ENCODE data around the gene TSC2.

Gene TSC2

GRCh38 chr16:2047330-2048115, at the start of gene TSC2, which contains the start of gene NTHL1:
TSS of gene TSC2 (plus strand) at chr16:2047985. CDS start at chr16:2048616, 631 bp downstream.
TSS of gene NTHL1 (minus strand) at chr16:2047834. CDS start at chr16:2047823, 11 bp downstream.
- DNase-seq: peak; percentile 95

GRCh38 chr16:1998360-1998835, 49.4 kb upstream of the TSC2 start:
- DNase-seq: no peak

- no peak for DNase-seq
Measured at GRCh38 chr16:1998852-1999801, 48.7 kb upstream of the TSC2 start.

GRCh38 chr16:1999866-2000514, 47.8 kb upstream of the TSC2 start:
- DNase-seq: no peak

- no peak for DNase-seq
Measured at GRCh38 chr16:2001035-2001434, 46.8 kb upstream of the TSC2 start.

GRCh38 chr16:2001456-2002355, 46.1 kb upstream of the TSC2 start:
- DNase-seq: no peak

- no peak for DNase-seq
Measured at GRCh38 chr16:2002406-2003230, 45.2 kb upstream of the TSC2 start.

GRCh38 chr16:2003231-2003826, 44.5 kb upstream of the TSC2 start:
- no peak for DNase-seq

GRCh38 chr16:2003827-2004641, 43.8 kb upstream of the TSC2 start:
- peak; percentile 91 to 93 for DNase-seq

- DNase-seq: no peak
Measured at GRCh38 chr16:2004795-2005517, 42.8 kb upstream of the TSC2 start.

GRCh38 chr16:2005646-2006045, 42.1 kb upstream of the TSC2 start:
- DNase-seq: no peak

- no peak for DNase-seq
Measured at GRCh38 chr16:2006317-2006716, 41.5 kb upstream of the TSC2 start.

- no peak for DNase-seq
Measured at GRCh38 chr16:2007081-2007836, 40.5 kb upstream of the TSC2 start.

GRCh38 chr16:2008009-2008526, 39.7 kb upstream of the TSC2 start:
- DNase-seq: peak in 1 of 2 donors; percentile 35

- peak; percentile 40 to 60 for DNase-seq
Measured at GRCh38 chr16:2008631-2009163, 39.1 kb upstream of the TSC2 start.

- DNase-seq: peak in 1 of 2 donors; percentile 38
Measured at GRCh38 chr16:2009164-2009711, 38.5 kb upstream of the TSC2 start.
